Measurements from ENCODE around the gene HOXC6. TPM values are rescaled to one million over a fixed set of nuclear protein-coding genes. Genes with fewer than 3 reads are reported as not detected.

Gene HOXC6
- total RNA-seq, 1 donor from 2014 or later = 0.21 TPM

DNA sequence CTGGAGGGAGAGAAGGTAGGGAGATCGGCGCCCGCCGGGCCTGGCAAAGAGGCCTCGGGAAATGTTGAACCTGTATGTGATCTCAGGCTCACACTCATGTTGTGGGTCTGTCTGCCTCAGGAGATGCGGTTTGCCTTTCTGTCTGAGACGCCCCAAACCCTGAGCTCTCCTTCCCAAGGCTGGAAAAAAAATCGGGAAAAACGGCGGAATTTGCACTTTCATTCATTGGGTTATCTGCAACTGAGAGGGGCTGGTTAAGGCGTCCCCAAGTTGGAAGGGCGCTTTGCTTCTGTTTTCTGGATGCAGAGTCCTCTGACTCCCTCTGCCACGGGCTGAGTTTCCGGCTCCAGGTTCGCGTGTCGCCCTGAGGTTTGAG is 33.2 kb upstream of the HOXC6 start:
- Mint-ChIP-seq H3K36me3 (ENCODE audit: low read depth, unreplicated experiment) (peaks cover 4% of the 10 kb centered on the region), H3K27me3 (ENCODE audit: unreplicated experiment) (peaks cover 44% of the 10 kb centered on the region), H3K4me3 (ENCODE audit: unreplicated experiment) (no peak overlapping the region), H3K27ac (ENCODE audit: unreplicated experiment) (no peak overlapping the region), H3K4me1 (ENCODE audit: unreplicated experiment) (peaks cover 23% of the 10 kb centered on the region), H3K9me3 (ENCODE audit: unreplicated experiment) (no peaks in the 10 kb centered on the region)
- DNase-seq (ENCODE audit: low spot score) = no peak
- TF ChIP-seq, protein P1, sequence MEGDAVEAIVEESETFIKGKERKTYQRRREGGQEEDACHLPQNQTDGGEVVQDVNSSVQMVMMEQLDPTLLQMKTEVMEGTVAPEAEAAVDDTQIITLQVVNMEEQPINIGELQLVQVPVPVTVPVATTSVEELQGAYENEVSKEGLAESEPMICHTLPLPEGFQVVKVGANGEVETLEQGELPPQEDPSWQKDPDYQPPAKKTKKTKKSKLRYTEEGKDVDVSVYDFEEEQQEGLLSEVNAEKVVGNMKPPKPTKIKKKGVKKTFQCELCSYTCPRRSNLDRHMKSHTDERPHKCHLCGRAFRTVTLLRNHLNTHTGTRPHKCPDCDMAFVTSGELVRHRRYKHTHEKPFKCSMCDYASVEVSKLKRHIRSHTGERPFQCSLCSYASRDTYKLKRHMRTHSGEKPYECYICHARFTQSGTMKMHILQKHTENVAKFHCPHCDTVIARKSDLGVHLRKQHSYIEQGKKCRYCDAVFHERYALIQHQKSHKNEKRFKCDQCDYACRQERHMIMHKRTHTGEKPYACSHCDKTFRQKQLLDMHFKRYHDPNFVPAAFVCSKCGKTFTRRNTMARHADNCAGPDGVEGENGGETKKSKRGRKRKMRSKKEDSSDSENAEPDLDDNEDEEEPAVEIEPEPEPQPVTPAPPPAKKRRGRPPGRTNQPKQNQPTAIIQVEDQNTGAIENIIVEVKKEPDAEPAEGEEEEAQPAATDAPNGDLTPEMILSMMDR (IDR thresholded peaks at IDR 0.05; ENCODE audit: unreplicated experiment) = no peak

DNA sequence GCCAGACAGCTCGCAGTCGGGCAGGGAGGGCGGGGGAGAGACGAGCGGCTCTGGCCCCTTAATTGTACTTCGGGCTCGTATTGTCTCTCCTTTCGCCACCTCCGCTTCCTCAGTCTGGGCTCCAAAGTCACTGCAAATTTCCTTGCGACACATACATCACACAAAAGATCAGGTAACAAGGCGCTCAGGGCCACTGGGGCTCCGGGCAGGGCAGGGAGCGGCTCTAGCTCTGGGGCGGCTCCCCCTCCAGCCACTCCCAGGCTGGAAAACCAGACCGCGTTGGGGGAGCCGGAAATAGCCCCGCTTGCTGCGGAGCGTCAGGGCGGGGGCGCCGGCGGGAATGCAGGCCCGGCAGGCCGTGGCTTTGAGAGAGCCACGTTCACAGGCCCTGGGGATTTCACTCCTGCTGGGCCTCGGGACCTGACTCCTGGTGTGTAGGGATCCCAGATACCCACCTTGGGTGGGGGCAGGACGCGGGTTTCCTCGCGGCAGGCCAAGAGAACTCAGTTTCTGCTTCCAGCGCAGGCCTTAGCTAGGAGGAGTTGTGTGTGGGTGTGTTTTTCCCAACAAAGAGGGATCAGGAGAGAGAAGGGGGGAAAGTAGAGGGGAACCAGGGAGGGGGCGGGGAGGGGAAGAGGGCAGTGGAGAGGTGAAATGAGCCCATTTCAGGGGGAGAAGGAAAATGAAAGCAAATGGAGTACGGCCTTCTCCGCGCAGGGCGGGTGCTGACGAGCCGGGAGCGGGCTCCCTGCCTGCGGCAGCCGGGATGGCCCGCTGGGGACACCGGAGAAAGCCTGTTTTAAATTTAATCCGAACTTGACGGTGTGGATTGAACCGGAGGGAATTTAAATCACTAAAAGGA is 32.6 kb upstream of the HOXC6 start:
- no peak for DNase-seq (ENCODE audit: low spot score)

DNA sequence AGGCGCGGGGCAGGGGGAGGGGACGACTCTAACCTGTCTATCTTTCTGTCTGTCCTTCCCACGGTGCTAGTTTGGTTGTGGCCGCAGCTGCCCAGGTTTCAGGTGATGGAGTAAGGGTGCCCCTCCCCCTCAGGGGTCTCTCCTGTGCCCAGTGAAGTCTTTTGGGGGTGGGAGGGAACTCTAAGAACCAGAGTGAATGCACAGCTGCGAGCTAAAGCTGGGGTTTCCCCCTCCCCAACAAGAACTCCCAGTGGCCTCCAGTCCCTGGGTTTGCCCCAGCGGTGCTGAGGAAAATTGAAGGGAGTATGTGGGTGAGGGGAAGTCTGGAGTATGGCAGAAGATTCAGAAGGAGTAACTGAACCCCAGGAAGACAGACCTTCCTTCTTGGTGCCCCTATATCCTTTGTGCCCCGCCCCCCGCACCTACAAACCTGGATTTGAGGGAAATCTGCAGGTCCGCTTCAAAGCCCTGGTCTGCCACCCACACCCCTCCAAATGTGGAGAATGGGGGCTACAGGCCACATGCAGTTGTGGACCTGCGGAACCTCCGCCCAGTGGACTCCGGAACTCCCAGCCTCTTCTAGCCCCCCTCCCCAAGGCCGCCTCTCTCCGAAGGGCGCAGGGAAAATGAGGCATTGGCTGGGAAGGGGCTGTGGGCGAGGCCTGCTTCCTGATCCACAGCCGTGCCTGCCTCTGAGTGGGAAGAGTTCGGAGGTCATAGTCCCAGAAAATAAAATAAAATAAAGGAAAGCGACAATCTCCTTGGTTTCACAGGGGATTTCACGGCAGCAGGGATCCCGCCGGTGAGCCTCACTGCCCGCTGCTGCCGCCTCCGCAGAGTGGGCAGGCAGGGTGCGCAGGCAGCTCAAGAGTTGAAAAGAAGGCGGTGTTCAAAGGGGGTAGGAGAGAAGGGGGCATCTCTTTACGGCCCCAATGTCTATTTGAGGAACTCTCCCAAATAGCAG is 31.7 kb upstream of the HOXC6 start:
- peaks cover 35% of the 10 kb centered on the region for H3K27me3 Mint-ChIP-seq (ENCODE audit: unreplicated experiment)
- H3K9me3 Mint-ChIP-seq (ENCODE audit: unreplicated experiment) = no peaks in the 10 kb centered on the region
- no peak overlapping the region for H3K27ac Mint-ChIP-seq (ENCODE audit: unreplicated experiment)
- TF ChIP-seq, protein P1 (IDR thresholded peaks at IDR 0.05; ENCODE audit: unreplicated experiment) = no peak
- DNase-seq (ENCODE audit: low spot score) = no peak
- H3K36me3 Mint-ChIP-seq (ENCODE audit: low read depth, unreplicated experiment) = no peaks in the 10 kb centered on the region
- no peak overlapping the region for H3K4me3 Mint-ChIP-seq (ENCODE audit: unreplicated experiment)
- peaks cover 13% of the 10 kb centered on the region for H3K4me1 Mint-ChIP-seq (ENCODE audit: unreplicated experiment)

More for the DNA sequence above, 32.6 kb upstream of the HOXC6 start:
- Mint-ChIP-seq H3K36me3 (ENCODE audit: low read depth, unreplicated experiment) (no peaks in the 10 kb centered on the region), H3K4me1 (ENCODE audit: unreplicated experiment) (peaks cover 17% of the 10 kb centered on the region), H3K27ac (ENCODE audit: unreplicated experiment) (no peak overlapping the region), H3K4me3 (ENCODE audit: unreplicated experiment) (peak overlapping the region; percentile 42), H3K9me3 (ENCODE audit: unreplicated experiment) (no peaks in the 10 kb centered on the region), H3K27me3 (ENCODE audit: unreplicated experiment) (peaks cover 38% of the 10 kb centered on the region)
- TF ChIP-seq, protein P1 (IDR thresholded peaks at IDR 0.05; ENCODE audit: unreplicated experiment) = no peak

DNA sequence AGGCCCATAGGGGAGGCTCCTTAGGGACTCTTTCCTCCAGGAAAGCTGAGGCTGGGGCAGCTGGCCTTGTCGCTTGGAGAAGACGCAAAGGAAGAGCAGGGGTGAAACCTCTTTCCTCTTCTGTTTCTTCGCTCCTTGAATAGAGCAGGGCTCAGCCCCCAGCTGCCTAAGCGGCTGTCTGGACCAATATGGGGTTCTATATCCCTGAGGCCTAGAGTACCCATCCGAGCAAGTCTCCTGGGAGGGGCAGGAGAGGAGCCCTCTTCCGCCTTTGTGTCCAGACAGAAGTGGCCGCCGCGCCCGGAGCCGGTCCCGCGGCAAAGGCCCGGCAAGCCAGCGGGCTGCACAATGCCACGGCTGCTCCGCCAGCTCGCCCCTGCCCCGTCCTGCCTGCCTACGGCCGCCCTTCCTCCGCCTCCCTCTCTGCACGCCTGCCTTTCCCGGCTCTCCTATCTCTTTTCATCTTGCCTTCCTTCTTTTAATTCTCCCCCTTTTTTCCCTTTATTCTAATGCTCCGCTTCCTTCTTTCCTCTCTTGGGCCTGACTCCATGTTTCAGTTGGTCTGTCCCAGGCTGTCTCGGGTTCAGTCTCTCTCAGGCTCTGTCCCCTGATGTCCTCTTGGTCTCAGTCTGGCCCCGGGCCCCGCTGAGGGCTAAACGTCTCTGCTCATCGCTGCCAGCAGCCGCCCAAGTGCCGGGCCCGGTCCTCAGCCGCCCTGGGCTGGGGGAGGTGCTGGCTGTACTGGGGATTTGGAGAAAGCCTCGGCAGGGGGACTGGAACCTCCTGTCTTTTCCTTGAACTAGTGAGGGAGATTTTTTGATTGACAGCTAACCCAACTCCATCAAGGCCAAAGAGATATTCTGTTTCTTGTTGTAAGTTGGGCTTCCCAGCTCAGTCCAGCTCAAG is 30.8 kb upstream of the HOXC6 start:
- no peak overlapping the region for H3K4me3 Mint-ChIP-seq (ENCODE audit: unreplicated experiment)
- H3K27ac Mint-ChIP-seq (ENCODE audit: unreplicated experiment) = no peak overlapping the region
- no peak for DNase-seq (ENCODE audit: low spot score)

More for the DNA sequence above, 30.8 kb upstream of the HOXC6 start:
- H3K9me3 Mint-ChIP-seq (ENCODE audit: unreplicated experiment) = no peaks in the 10 kb centered on the region
- H3K27me3 Mint-ChIP-seq (ENCODE audit: unreplicated experiment) = peaks cover 31% of the 10 kb centered on the region
- no peaks in the 10 kb centered on the region for H3K36me3 Mint-ChIP-seq (ENCODE audit: low read depth, unreplicated experiment)
- TF ChIP-seq, protein P1 (IDR thresholded peaks at IDR 0.05; ENCODE audit: unreplicated experiment) = no peak
- peaks cover 13% of the 10 kb centered on the region for H3K4me1 Mint-ChIP-seq (ENCODE audit: unreplicated experiment)

Data from endothelial cell (in vitro differentiated cells).